ENCODE results near the gene RAI1. TPM values are rescaled to one million over a fixed set of nuclear protein-coding genes. Genes with fewer than 3 reads are reported as not detected.
A peak's percentile ranks its signal among the peaks of the same experiment; 100 is the strongest.

RAI1 gene
- polyA plus RNA-seq, 1 donor from 2014 or later = 3.0 TPM

DNA sequence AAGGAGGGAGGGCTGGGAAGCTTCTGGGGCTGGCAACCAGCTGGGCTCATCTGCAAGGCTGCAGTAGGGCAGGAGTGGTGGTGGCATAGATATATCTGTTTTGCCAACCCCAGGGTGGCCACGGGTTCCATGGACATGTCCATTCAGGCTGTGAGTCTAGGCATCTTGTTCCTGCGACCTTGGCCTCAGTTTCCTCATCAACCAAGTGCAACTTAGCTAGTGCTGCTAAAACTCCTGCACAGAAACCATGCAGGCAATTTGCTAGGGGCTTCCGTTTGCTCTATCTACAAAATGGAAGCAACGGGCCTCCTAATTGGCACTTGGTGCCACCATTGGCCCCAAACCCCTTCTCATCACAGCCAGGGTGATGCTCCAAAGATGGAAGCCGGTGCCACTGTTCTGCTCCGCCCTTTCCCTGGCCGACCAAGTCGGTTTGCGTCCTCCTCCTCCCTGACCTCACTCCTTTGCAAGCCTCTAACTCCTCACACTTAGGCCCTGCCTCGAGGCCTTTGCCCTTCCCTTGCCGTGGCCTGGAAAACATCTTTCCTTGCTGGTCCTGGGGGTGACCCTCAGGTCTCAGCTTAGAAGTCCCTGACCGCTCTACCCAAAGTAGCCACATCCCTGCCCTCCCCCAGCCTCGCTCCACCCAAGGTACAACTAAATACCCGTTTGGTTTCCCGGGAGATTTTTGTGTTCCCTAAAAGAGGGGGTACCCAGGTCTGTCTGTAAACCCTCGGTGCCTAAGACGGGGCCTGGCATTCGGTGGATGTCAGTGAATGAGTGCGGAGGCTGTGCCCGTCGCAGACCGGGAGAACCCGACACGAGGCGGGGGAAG is 154.4 kb downstream of the RAI1 start:
- Mint-ChIP-seq H3K27me3 (no peaks in the 10 kb centered on the region), H3K4me1 (peaks cover 33 to 37% (median 36%) of the 10 kb centered on the region in 3 donors), H3K4me3 (peak overlapping the region; percentile 85 to 98 (median 93)), H3K27ac (peak overlapping the region; percentile 98 to 100 (median 99)), H3K9me3 (no peaks in the 10 kb centered on the region), H3K36me3 (no peaks in the 10 kb centered on the region)

DNA sequence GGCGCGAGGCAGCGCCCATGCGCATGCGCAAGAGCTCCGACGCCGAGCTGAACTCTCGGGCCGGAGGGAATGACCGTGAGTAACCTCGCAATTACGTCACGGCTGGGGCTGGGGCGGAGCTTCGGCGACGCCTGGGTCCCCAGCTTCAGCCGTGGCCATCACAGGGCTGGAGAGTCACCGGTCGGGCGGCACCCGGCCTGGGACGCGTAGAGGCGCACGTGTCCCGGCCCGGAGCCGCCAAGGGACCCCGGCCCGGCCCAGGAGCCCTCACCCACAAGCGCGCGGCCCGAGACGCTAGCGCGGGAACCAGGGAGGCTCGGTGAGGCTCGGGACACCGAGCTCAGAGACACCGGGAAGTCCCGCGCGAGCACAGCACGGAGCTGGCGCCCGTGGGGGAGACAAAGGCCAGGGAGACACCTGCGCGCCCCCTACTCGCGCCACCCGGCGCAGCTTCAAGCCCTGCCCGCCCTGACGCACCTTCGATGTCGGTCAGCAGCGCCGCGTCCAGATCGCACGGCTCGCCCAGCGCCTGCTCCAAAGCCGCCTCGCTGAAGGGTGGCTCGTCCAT is 155.1 kb downstream of the RAI1 start:
- H3K4me1 Mint-ChIP-seq = peaks cover 33 to 42% (median 41%) of the 10 kb centered on the region in 3 donors
- H3K9me3 Mint-ChIP-seq = no peaks in the 10 kb centered on the region
- no peaks in the 10 kb centered on the region for H3K36me3 Mint-ChIP-seq
- H3K27me3 Mint-ChIP-seq = no peaks in the 10 kb centered on the region
- H3K27ac Mint-ChIP-seq = peak overlapping the region; percentile 98 to 100 (median 99)
- peak overlapping the region; percentile 85 to 98 (median 93) for H3K4me3 Mint-ChIP-seq

DNA sequence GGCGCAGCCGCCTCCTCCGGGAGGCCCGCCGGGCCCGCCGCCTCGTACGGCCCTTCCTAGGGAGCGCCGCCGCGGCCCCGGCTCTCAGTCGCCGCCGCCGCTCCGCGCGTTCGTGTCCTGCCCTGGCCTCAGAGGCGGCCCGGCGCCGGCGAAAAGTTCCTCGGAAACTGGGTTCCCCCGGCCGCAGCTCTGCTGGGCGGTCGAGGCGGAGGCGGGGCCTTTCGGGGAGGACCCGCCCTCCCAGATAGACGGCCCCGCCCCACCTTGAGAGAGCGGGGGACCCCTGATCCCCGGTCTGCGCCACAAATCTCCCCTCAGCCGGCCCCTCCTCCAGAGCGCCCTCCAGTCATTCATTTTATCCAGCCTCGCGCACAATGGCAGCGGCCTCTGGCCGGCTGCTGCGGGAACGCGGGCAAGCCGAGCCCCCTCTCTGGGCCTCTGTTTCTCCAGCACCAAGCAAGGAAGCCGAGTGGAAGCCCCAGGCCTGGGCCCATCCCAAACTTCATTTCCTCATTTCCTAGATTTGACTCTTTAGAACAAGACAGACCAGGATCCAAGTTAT is 155.6 kb downstream of the RAI1 start, which contains the start of gene SREBF1:
TSS of gene SREBF1 (minus strand) at position 169 of the 562 bp plus-strand sequence. CDS start 169 bp downstream, outside the sequence.
- H3K27me3 Mint-ChIP-seq = no peaks in the 10 kb centered on the region
- peak within 1 kb of the TSS; percentile 98 to 100 (median 99) for H3K27ac Mint-ChIP-seq

DNA sequence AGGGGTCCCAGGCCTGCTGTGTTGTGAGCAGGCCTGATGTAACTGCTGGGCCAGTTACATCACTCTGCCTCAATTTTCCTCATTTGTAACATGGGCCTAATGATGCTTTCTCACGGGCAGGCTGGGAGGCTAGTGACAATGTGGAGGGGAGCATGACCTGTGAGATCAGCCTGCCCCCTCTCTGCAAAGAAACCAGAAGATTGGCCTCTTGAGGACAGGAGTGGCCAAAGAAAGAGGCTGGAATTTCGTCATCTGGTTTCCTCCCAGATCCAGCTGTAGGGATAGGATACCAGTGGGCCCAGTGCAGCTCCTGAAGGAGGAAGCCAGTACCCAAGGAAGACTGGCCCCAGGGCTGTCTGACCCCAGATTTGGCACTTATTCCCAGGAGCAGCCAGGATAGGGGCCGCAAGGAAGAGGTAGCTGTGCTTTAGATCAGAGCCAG is 156.1 kb downstream of the RAI1 start:
- H3K27me3 Mint-ChIP-seq = no peaks in the 10 kb centered on the region

More for the DNA sequence above, 155.6 kb downstream of the RAI1 start, which contains the start of gene SREBF1:
- peak within 1 kb of the TSS; percentile 85 to 98 (median 93) for H3K4me3 Mint-ChIP-seq
- peaks cover 33 to 42% (median 41%) of the 10 kb centered on the region in 3 donors for H3K4me1 Mint-ChIP-seq
- H3K36me3 Mint-ChIP-seq = no peaks in the 10 kb centered on the region
- no peaks in the 10 kb centered on the region for H3K9me3 Mint-ChIP-seq

DNA sequence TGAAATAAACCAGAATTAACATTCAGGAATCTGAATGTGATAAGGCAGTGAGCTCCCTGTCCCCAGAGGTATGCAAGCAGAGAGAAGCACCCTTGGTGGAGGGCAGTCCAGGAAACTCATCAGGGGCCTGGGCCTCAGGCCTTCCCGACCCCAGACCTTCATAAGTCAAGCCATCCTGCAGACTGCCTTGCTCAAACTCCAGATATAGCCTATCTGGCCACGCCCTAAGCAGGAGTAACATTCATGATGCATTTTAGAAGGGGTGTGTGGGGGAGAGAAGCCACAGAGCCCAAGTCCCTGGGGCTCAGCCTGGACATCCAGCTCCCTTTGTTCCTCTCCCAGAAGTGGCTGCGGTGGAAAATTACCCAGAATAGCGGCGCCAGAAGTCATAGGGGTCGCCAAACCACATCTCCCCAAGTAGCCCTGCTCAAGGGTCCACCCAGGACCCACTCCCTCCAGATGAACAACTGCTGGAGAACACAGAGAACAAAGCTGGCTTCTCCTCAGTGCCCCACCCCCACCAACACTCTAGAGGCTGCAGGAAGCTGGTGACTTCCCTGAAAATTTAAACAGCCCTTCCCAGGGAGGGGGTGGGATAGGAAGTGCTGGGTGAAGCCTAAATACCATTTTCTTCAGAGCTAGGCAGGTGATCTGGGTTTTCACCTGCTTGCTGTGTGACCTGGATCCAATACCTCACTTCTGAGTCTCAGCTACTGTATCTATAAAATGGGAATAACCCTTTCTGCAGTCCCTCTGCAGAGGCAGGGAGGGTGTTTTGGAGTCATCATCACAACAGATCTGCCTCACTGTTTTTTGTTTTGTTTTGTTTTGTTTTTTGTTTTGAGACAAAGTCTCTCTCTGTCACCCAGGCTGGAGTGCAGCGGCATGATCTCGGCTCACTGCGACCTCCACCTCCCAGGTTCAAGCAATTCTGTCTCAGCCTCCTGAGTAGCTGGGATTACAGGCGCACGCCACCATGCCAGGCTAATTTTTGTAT is 157.0 kb downstream of the RAI1 start:
- H3K27me3 Mint-ChIP-seq = no peaks in the 10 kb centered on the region
- peaks cover 33 to 42% (median 41%) of the 10 kb centered on the region in 3 donors for H3K4me1 Mint-ChIP-seq
- H3K9me3 Mint-ChIP-seq = no peaks in the 10 kb centered on the region
- H3K27ac Mint-ChIP-seq = peak overlapping the region; percentile 73 to 100 (median 81)
- peak overlapping the region; percentile 21 to 98 (median 80) for H3K4me3 Mint-ChIP-seq
- H3K36me3 Mint-ChIP-seq = no peaks in the 10 kb centered on the region

More for the DNA sequence above, 156.1 kb downstream of the RAI1 start:
- peak overlapping the region; percentile 98 to 100 (median 99) for H3K27ac Mint-ChIP-seq
- H3K9me3 Mint-ChIP-seq = no peaks in the 10 kb centered on the region
- no peaks in the 10 kb centered on the region for H3K36me3 Mint-ChIP-seq
- H3K4me3 Mint-ChIP-seq = peak overlapping the region; percentile 85 to 98 (median 93)
- H3K4me1 Mint-ChIP-seq = peaks cover 33 to 42% (median 41%) of the 10 kb centered on the region in 3 donors

DNA sequence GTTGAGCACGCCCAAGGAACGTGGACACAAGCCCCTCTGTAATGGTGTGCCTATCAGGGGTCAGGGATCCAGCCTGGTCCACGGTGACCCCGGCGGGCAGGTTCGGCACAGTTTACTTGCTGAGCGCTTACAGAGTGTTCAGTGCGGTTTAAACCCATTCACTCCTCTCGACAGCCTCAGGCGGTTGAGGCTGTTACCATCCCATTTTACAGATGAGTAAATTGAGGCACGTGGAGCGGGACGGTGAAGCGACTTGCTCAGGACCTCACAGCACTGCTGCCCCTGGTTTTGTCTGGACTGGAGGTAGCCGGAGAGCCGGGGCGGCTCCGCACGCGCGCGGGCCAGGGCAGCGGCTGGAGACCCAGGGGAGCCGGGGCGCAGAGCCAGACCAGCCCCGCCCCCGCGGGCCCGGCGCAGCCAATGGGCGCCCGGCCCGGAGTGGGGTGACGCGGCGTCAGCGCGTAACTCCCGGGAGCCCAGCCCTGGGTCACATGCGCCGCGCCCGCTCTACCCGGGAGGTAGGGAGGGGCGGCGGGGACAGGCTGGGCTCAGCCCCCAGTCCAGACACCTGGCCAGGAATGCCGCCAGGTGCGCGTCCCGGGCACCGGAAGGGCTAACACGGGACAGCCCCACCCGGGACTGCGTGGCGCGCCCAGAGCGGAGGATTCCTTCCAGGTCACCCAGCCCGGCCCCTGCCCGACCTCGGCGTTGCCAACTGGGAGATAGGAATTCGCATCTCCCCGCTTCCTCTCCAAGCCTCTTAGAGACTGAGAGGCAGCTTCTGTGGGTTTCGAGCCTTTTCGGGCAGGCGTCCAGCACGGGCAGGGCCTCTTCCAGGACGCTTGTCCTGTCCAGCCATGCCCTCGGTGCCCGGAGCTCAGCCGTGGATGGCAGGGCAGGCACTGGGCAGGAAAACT is 158.8 kb downstream of the RAI1 start:
- no peaks in the 10 kb centered on the region for H3K36me3 Mint-ChIP-seq
- H3K9me3 Mint-ChIP-seq = no peaks in the 10 kb centered on the region
- no peaks in the 10 kb centered on the region for H3K27me3 Mint-ChIP-seq
- peaks cover 21 to 24% (median 23%) of the 10 kb centered on the region in 3 donors for H3K4me1 Mint-ChIP-seq
- H3K4me3 Mint-ChIP-seq = peak overlapping the region; percentile 81 to 98 (median 92)
- H3K27ac Mint-ChIP-seq = peak overlapping the region; percentile 64 to 100 (median 80)

DNA sequence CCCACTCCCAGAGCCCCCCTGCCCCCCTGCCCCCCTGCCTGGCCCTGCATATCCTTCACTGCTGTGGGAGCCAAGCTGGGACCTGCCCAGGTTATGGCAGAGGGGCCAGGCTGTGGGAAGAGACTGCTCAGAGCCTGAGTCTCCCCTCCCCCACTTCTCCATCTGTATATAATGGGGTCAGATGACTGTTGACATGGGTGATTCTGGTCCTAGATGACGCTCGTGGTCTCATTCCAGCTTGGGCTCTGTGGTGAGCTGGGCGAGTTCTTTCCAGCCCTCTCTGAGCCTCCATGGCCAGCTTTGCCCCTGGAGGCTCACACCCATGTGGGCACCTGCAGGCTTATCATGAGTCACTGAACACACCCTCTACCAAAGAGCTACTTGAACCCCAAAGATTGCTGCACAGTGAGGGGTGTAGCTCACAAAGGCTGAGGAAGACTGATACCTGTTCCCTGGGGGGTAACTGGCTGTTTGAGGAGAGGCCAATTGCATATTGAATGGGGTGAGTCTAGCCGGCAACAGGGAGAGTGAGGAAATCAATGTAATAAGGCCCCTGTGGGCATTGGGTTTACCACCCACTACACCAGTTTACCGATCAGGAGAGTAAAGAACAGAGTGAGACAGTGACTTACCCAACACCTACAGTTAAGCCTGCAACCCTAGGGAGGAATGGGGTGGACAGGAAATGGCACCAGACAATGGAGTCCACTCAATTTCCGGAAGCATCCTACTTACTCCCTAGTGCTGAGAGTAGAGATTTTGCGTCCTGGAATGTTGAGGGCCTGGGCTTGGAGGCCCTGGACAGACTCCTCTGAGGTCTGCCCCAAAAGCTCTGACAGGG is 159.7 kb downstream of the RAI1 start:
- no peaks in the 10 kb centered on the region for H3K27me3 Mint-ChIP-seq
- H3K4me1 Mint-ChIP-seq = peaks cover 14 to 18% (median 15%) of the 10 kb centered on the region in 3 donors
- peak overlapping the region in 2 of 3 donors; percentile 89 to 100 for H3K27ac Mint-ChIP-seq
- H3K9me3 Mint-ChIP-seq = no peaks in the 10 kb centered on the region
- H3K4me3 Mint-ChIP-seq = peak overlapping the region; percentile 69 to 86 (median 78)
- H3K36me3 Mint-ChIP-seq = no peaks in the 10 kb centered on the region

DNA sequence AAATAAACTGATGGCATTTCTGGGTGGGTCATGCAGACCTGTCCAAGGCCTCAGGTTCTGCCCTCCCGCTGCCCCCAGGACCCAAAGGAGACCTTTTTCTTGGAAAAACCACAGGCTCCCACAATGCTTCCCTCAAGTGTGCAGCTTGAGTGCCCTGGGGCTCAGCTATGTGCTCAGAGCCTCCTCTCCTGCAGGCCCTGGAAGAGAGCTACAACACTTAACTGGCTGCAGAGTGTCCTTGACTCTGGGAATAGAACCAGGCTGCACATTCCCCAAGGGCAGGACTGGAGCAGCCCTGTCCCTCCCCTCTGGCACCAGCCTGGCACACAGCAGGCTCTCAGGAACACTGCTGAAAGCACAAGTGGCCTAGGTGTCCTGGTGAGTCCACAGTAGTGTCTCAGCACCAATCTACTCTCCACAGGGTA is 160.4 kb downstream of the RAI1 start:
- Mint-ChIP-seq H3K36me3 (no peaks in the 10 kb centered on the region), H3K4me1 (peaks cover 12 to 17% (median 12%) of the 10 kb centered on the region in 3 donors), H3K9me3 (no peaks in the 10 kb centered on the region), H3K27ac (peak overlapping the region in 1 of 3 donors; percentile 100), H3K27me3 (no peaks in the 10 kb centered on the region), H3K4me3 (peak overlapping the region; percentile 38 to 86 (median 62))

DNA sequence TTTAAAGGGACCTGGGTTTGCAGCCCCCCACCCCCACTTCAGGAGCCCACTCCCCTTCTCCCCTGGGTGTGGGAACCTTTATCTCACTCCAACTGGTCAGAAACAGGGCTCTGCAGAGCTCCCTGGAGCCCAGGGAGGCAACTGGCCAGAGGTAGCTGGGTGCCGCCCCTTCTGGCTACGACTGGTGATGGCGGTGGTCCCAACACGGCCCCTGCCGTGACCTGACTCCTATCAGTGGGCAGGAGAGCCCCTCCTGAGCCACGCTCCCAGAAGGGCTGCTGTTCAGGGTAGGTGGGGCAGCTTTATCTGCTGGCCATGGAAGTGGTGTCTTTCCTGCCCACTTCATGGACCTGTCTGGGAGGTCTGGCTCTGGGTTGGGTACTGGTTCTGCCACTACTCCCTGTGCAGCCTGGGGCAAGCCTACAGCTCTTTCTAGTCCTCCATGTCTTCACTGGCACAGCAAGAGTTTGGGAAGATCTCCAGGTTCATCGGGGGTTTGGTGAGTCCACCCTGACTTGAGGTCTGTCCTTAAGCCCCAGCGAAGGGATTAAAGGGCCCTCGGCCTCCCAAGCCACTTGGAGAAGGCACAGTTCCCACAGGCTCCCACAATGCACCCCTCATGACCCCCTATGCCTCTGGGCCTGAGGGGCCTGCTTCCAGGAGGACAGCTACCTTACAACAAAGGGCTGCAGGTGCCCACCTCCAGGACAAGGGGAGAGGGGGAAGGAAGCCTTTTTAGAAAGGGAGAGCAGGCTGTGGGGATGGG is 161.0 kb downstream of the RAI1 start:
- Mint-ChIP-seq H3K27ac (peak overlapping the region in 2 of 3 donors; percentile 80 to 100), H3K4me3 (peak overlapping the region in 2 of 4 donors; percentile 37 to 69), H3K27me3 (no peaks in the 10 kb centered on the region), H3K9me3 (no peaks in the 10 kb centered on the region), H3K4me1 (peaks cover 8 to 13% (median 9%) of the 10 kb centered on the region in 3 donors), H3K36me3 (peaks cover 3% of the 10 kb centered on the region)

DNA sequence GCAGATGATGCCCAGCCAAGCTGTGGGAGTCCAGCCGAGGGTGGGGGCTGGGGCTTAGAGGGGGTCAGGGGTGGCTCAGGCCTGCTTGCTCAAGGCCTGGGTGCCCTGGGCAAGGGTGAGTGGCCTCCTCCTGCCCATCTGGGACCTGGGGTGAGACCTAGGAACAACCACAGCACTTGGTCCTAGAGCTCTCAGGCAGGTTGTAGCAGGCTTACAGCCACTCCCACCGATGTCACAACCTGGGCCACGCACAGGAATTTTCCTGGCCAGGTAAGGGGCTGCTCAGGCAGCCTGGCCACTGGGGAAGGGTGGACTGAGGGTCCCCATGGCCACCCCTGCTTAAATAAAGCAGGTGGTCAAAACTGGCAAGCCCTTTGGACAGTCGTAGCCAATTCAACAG is 161.8 kb downstream of the RAI1 start:
- H3K4me1 Mint-ChIP-seq = peaks cover 7 to 11% (median 9%) of the 10 kb centered on the region in 3 donors
- H3K27me3 Mint-ChIP-seq = no peaks in the 10 kb centered on the region
- H3K36me3 Mint-ChIP-seq = peaks cover 3% of the 10 kb centered on the region
- no peak overlapping the region for H3K4me3 Mint-ChIP-seq
- H3K27ac Mint-ChIP-seq = no peak overlapping the region
- H3K9me3 Mint-ChIP-seq = no peaks in the 10 kb centered on the region

DNA sequence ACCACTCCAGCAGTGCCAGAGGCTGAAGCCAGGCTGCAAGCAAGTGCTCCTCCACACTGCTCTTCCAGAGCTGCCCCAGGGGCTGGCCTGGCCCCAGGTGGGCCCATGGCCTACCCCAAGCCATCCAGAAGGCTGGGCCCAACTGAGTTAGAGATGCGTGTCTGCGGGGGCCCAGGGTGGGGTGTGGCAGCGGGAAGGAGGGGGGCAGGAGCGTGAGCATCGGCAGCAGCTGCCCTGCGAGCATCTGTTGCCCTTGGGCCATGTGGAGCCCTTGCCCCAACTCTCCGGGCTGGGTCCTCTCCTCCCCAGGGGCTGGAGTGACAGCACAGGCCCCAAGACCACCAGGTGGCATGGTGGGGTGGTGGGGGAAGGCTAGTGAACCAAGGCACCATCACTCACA is 162.8 kb downstream of the RAI1 start:
- H3K9me3 Mint-ChIP-seq = no peaks in the 10 kb centered on the region
- H3K36me3 Mint-ChIP-seq = peaks cover 3% of the 10 kb centered on the region
- no peak overlapping the region for H3K27ac Mint-ChIP-seq
- peak overlapping the region in 1 of 4 donors; percentile 43 for H3K4me3 Mint-ChIP-seq
- H3K27me3 Mint-ChIP-seq = no peaks in the 10 kb centered on the region
- H3K4me1 Mint-ChIP-seq = peaks cover 5 to 9% (median 8%) of the 10 kb centered on the region in 3 donors

DNA sequence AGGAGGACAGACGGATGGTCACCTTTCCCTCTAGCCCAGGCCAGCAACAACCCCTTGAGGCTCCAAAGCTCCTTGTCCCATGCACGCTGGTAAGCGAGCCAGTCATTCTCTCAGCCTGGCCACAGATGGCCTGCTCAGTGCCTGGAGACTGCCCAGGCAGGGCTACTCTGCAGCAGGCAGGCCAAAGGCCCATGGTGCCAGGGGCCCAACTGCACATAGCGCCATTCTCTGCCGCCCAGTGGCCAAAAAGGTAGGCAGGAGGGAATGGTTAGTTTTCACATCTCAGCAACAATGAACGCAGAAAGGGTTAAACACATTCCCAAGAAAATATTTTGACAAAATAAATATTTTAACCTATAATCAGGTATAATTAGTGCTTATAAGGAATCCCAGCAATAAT is 163.2 kb downstream of the RAI1 start:
- no peak overlapping the region for H3K27ac Mint-ChIP-seq
- peaks cover 4 to 8% (median 7%) of the 10 kb centered on the region in 3 donors for H3K4me1 Mint-ChIP-seq
- H3K36me3 Mint-ChIP-seq = peaks cover 3% of the 10 kb centered on the region
- no peaks in the 10 kb centered on the region for H3K27me3 Mint-ChIP-seq
- H3K9me3 Mint-ChIP-seq = no peaks in the 10 kb centered on the region
- peak overlapping the region in 2 of 4 donors; percentile 30 to 43 for H3K4me3 Mint-ChIP-seq
